Measurements from ENCODE around the gene ABTB1.

Gene ABTB1

DNA sequence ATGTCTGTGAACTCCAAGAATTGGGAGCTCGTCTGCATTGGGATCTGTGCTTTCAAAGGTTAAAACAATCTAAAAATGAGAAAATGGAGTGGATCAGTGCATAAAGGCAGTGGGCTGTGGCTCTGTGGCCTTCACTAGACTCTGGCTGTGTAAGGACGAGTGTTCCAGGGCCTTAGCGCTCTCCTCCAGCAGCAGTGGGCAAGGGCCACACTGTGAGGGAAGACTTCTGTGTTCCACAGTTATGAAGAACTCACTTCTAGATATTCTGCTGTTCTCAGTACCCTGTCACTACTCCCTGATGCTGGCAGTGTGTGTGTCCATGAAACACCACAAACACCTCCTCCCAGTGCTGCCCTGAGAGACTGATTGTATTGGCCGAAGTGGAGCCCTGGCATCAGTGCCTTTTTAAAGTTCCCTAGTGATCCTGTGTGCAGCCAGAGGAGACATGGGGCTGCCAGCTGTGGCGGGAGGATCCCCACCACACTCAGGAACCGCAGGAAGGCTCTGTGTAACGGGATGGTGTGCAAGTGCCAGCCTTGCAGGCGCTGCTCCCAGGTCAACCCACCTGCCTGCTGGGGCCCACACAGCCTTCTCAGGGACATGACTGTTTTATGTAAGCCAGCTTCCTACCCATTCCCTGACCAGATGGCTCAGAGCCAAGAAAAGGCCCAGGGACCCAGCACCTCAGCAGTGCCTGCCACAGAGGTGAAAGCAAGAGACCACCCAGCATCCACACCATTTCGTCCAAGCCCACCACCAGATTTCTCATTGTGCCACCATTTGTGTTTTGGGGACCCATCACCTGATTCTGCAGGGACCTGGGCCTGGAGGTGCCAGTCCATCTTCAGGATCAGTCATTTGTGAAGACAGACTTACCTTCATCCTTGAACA, 40.4 kb downstream of the ABTB1 start:
- Mint-ChIP-seq H3K36me3 (ENCODE audit: insufficient read depth) (no peaks in the 10 kb centered on the region), H3K9me3 (no peaks in the 10 kb centered on the region), H3K27ac (no peak overlapping the region), H3K4me1 (ENCODE audit: low read depth in 2 of 2) (no peaks in the 10 kb centered on the region), H3K4me3 (no peak overlapping the region), H3K27me3 (peaks cover 9 to 44% of the 10 kb centered on the region in 2 donors)
- DNase-seq = no peak
- ATAC-seq (replicated peaks) = no peak

DNA sequence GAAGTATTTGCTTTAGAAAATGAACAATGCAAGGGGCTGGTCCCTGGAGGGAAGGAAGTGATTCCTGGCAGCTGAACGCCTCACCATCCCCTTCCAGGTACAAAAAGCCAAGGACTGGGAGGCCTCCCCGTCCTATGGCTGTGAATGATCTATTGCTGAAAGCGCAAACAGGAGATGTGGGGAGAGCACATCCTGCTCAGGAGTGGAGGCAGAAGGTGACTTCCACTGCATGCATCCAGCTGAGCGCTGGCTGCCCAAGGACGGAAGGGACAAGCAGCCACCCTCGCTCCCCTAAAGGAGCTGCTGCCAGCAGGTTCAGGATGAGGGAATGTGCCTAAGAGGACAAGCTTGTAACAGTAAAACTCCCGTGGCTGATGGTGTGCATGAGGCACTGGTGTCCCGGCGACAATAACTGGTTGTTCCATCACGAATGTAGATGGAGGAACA, 41.4 kb downstream of the ABTB1 start:
- Mint-ChIP-seq H3K27ac (no peak overlapping the region), H3K4me3 (no peak overlapping the region), H3K27me3 (peaks cover 9 to 52% of the 10 kb centered on the region in 2 donors), H3K36me3 (ENCODE audit: insufficient read depth) (no peaks in the 10 kb centered on the region), H3K9me3 (no peaks in the 10 kb centered on the region), H3K4me1 (ENCODE audit: low read depth in 2 of 2) (no peaks in the 10 kb centered on the region)
- ATAC-seq (replicated peaks) = no peak
- DNase-seq = no peak

DNA sequence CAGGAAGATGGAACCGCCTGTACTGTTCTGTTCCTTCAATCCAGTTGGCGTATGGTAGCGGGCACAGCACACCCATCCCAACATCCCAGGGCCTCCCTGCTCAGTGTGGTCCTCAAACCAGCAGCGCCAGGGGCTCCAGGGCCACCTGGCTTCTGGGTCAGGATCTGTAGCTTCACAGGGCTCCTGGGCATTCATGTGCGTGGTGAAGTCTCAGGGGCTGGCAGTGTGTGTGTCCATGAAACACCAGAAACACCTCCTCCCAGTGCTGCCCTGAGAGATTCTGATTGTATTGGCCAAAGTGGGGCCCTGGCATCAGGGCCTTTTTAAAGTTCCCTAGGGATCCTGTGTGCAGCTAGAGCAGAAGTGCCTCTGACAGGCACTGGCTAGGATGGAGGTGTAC, 42.1 kb downstream of the ABTB1 start:
- H3K27ac Mint-ChIP-seq = no peak overlapping the region
- H3K9me3 Mint-ChIP-seq = no peaks in the 10 kb centered on the region
- no peak overlapping the region for H3K4me3 Mint-ChIP-seq
- peaks cover 9 to 52% of the 10 kb centered on the region in 2 donors for H3K27me3 Mint-ChIP-seq
- H3K4me1 Mint-ChIP-seq (ENCODE audit: low read depth in 2 of 2) = no peaks in the 10 kb centered on the region
- no peaks in the 10 kb centered on the region for H3K36me3 Mint-ChIP-seq (ENCODE audit: insufficient read depth)
- no peak for DNase-seq
- ATAC-seq (replicated peaks) = no peak

DNA sequence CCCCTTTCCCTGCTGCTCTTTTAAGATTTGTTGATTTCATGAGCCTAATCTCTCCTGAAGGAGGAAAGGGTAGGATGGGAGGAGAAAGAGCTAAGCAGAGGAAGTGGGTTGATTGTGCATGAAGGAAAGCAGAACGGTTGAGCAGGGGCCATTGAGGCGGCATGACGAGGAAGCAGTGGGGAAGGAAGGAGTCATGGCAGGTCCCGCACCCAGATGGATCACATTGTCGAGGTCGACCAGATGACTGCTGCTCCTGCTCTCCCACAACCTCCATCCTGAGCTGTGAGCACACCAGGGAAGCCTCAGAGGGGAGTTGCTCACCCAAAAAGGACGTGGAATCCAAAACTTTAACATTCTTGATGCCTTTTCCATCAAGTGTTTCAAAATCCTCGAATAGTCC, 42.8 kb downstream of the ABTB1 start:
- no peaks in the 10 kb centered on the region for H3K4me1 Mint-ChIP-seq (ENCODE audit: low read depth in 2 of 2)
- H3K4me3 Mint-ChIP-seq = no peak overlapping the region
- H3K27me3 Mint-ChIP-seq = peaks cover 9 to 52% of the 10 kb centered on the region in 2 donors
- no peaks in the 10 kb centered on the region for H3K36me3 Mint-ChIP-seq (ENCODE audit: insufficient read depth)
- DNase-seq (no peak), ATAC-seq (replicated peaks) (no peak)
- H3K9me3 Mint-ChIP-seq = no peaks in the 10 kb centered on the region
- H3K27ac Mint-ChIP-seq = no peak overlapping the region

DNA sequence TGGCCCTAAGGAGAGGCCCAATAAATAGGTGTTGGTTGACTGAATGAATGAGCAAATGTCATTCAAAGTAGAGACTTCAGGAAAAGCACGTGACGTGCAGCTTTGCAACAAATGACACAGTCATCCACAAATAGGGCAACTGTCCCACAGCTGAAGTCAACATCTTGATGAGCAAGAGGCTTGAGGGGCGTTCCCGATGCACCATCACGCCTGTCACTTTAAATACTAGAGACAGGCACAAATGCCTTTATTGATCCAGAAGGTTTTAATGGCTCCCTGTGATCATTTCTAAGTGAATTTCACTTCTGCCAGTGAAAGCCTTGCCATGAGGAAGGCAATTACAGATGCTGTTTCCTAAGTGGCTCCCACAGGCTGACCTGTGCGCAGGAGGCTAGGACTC, 43.6 kb downstream of the ABTB1 start:
- no peaks in the 10 kb centered on the region for H3K36me3 Mint-ChIP-seq (ENCODE audit: insufficient read depth)
- ATAC-seq (replicated peaks) (no peak), DNase-seq (no peak)
- H3K27ac Mint-ChIP-seq = no peak overlapping the region
- H3K9me3 Mint-ChIP-seq = no peaks in the 10 kb centered on the region
- no peak overlapping the region for H3K4me3 Mint-ChIP-seq
- peaks cover 9 to 52% of the 10 kb centered on the region in 2 donors for H3K27me3 Mint-ChIP-seq
- H3K4me1 Mint-ChIP-seq (ENCODE audit: low read depth in 2 of 2) = no peaks in the 10 kb centered on the region

DNA sequence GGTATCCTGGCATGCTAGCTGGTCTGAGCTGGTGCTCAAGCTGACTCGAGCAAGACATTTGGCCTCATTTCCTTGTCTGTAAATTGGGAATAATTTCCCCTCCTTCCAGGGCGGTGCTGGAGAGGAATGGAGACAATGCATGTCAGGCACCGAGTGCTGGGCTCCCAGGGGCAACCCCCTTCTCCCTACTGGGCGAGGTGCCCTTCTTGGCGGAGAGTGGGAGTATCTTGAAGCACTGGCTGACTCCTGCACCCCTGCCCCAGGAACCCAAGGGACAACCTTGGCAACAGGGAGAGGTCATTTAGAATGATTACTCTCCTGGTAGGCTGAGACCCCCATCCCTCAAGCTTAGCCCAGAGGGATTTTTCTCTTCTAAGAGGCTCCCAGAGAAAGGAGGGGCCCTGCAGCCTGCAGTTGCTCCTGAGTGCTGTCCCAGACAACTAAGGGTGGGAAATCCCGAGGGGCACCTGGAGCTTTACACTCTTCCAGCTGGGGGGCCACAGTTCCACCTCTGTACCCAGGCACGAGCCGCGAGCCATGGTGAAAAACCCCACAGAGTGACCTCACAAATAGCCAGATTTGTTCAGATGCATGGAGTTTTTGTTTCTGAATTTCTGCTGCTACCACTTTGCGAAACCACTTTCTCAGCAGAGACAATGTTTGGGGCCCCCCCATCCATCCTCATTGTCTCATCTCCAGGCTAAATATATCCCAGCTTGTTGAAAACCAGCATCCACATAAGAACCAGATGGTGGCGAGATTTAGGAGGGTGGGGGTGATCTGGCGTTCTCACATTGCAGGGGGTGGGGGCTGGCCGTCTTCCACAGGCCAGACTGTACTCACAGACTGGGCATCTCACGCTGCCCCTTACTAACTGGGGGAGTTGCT, 44.8 kb downstream of the ABTB1 start:
- ATAC-seq (replicated peaks) = no peak
- H3K9me3 Mint-ChIP-seq = no peaks in the 10 kb centered on the region
- no peak for DNase-seq
- H3K4me3 Mint-ChIP-seq = no peak overlapping the region
- no peaks in the 10 kb centered on the region for H3K4me1 Mint-ChIP-seq (ENCODE audit: low read depth in 2 of 2)
- peaks cover 9 to 47% of the 10 kb centered on the region in 2 donors for H3K27me3 Mint-ChIP-seq
- H3K27ac Mint-ChIP-seq = no peak overlapping the region
- no peaks in the 10 kb centered on the region for H3K36me3 Mint-ChIP-seq (ENCODE audit: insufficient read depth)

DNA sequence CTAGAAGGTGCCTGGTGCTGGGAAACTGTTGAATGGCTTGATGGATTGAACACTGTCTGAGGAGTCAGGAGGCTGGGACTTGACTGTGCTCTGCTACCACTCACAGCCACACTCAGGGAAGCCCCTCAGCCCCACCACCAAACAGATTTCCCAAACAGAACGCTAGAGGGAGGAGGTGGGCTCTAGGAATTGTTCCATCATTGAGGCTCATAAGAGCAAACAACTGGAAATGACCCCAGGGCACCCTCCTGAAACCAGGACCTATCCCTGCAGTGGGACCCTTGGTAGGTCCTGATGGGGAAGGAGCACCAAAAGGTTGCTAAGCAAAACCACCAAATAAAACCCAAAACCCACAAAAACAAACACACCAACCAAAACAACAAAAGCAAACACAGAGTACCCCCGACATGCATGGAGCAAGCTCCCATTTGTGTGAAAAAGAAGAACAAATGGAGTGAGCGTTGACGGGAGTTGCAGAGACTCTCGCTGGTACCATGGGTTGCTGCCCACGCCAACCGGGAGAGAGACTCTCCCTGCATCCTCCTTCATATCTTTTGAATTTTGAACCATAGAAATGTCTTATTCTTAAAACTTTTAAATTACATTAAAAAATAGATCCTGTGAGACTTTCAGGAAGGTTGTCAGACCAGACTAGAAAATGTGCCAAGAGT, 45.6 kb downstream of the ABTB1 start:
- no peak overlapping the region for H3K4me3 Mint-ChIP-seq
- no peaks in the 10 kb centered on the region for H3K4me1 Mint-ChIP-seq (ENCODE audit: low read depth in 2 of 2)

DNA sequence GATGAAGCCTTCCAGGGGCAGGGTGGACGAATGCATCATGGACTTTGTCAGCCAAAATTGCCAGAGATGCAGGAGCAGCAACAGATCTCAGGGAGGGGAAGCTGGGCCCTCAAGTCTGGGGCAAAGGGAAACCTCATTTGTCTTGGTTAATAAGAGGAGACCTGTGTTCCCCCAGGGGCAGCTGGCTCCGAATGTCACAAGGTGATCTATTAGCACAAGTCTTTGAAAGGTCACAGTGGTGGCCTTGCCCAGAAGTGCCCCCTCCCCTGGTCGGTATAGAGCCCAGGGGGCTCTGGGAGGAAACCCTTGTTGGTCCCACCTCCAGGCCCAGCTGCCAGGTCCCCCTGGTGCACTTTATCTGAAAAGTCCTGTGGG, 46.2 kb downstream of the ABTB1 start:
- no peaks in the 10 kb centered on the region for H3K9me3 Mint-ChIP-seq
- no peaks in the 10 kb centered on the region for H3K4me1 Mint-ChIP-seq (ENCODE audit: low read depth in 2 of 2)
- H3K27me3 Mint-ChIP-seq = peaks cover 14 to 42% of the 10 kb centered on the region in 2 donors
- DNase-seq (no peak), ATAC-seq (replicated peaks) (no peak)
- no peak overlapping the region for H3K4me3 Mint-ChIP-seq
- no peak overlapping the region for H3K27ac Mint-ChIP-seq
- peaks cover 4% of the 10 kb centered on the region for H3K36me3 Mint-ChIP-seq (ENCODE audit: insufficient read depth)

More for the DNA sequence above, 45.6 kb downstream of the ABTB1 start:
- no peak for ATAC-seq (replicated peaks)
- no peak overlapping the region for H3K27ac Mint-ChIP-seq
- H3K36me3 Mint-ChIP-seq (ENCODE audit: insufficient read depth) = no peaks in the 10 kb centered on the region
- H3K27me3 Mint-ChIP-seq = peaks cover 9 to 45% of the 10 kb centered on the region in 2 donors
- no peak for DNase-seq
- no peaks in the 10 kb centered on the region for H3K9me3 Mint-ChIP-seq

DNA sequence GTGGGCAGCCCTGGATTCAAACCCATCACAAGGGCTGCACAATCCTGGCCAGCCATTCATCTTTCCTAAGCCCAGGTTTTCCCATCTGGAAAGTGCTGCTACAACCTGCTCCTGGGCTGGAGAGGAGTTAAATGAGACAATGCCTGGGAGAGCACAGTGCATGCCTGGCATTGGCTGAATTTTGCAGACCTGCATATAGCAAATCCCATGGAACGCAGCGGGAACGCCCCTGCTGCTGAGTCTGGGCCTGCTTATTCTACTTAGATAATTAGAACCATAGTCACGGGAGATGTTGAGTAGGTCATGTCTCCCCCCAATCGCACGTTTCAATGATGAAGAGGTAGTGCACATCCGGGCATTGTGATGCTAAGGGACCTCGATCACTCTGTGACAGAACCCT, 46.6 kb downstream of the ABTB1 start:
- Mint-ChIP-seq H3K27ac (no peak overlapping the region), H3K27me3 (peaks cover 19 to 37% of the 10 kb centered on the region in 2 donors), H3K4me3 (no peak overlapping the region), H3K4me1 (ENCODE audit: low read depth in 2 of 2) (no peaks in the 10 kb centered on the region), H3K36me3 (ENCODE audit: insufficient read depth) (peaks cover 4% of the 10 kb centered on the region), H3K9me3 (no peaks in the 10 kb centered on the region)
- ATAC-seq (replicated peaks) (no peak), DNase-seq (no peak)

DNA sequence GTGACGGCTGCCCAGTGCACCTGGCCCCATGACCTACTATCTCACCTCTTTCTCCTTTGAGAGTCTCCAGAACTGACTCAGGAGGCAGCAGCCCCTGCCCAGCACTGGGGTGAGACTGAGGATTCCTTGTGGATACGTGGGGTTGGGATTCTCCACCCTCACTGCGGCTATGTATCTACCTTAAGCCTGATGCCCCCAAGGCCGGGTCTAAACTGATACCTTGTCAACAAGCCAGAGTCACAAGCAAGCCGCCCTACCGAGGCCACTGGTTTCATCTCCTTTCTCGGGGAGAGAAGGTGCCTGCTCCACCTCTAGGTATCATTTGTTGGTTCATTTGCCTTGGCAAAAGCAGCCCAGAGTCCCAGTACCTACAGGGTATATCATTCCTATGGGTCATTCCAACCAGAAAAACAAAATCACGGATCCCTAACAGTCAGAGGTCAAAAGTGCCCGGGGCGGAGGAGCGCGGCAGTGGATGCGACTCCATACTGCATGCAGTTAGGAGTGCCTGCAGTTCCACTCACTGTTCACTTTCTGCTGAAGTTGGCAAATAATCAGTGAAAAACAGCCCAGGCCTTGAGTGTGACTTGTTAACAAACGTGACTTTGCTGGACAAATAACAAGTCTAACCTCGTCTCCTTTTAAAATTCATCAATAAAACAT, 47.5 kb downstream of the ABTB1 start:
- Mint-ChIP-seq H3K9me3 (no peaks in the 10 kb centered on the region), H3K4me1 (ENCODE audit: low read depth in 2 of 2) (no peaks in the 10 kb centered on the region), H3K36me3 (ENCODE audit: insufficient read depth) (peaks cover 4% of the 10 kb centered on the region), H3K27me3 (peaks cover 20 to 37% of the 10 kb centered on the region in 2 donors), H3K27ac (no peak overlapping the region), H3K4me3 (no peak overlapping the region)
- ATAC-seq (replicated peaks) (no peak), DNase-seq (no peak)

DNA sequence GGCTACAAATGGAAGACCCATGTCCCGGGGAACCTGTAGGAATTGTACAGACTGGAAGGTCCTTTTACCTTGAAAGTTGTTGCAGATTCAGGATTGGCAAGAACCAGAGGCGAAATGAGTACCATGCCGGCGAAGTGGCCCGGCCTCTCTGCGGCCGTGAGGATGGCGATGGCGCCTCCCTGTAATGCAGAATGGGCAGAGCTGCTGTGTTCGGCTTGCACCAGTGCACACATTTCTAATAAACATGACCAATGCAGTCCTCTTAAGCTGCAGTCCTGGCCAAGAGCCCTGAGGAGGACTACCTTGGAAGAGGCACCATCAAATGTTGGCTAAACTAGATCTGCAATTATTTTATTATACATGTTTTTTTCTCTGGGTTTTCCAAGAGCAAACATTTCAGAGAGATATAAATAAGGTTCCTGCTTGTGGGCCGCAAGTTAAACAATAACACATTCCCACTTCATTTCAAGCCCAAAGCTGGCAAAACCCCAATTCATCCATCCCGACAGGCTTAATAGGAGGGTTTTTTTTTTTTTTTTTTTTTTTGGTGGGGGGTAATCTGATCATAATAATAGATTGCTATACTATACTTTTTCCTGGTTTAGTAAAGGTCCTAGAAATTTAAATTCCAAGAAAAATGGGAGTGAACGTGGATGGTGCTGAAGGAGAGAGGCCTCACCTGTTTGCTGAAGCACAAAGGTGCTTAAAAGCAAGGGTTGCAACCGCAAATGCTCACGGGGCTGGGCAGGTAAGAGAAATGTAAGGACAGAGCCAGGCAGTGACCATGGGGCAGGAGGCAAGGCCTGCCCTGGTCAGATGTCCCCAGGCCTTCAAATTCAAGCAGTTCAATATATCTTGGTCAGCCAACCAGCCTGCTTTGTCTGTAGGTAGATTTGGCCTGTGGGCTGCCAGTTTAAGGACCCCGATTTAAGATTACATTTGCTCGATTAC, 48.5 kb downstream of the ABTB1 start:
- Mint-ChIP-seq H3K27me3 (peaks cover 24 to 36% of the 10 kb centered on the region in 2 donors), H3K9me3 (no peaks in the 10 kb centered on the region), H3K27ac (no peak overlapping the region), H3K4me3 (no peak overlapping the region), H3K4me1 (ENCODE audit: low read depth in 2 of 2) (no peaks in the 10 kb centered on the region), H3K36me3 (ENCODE audit: insufficient read depth) (peaks cover 4% of the 10 kb centered on the region)
- no peak for ATAC-seq (replicated peaks)
- no peak for DNase-seq

DNA sequence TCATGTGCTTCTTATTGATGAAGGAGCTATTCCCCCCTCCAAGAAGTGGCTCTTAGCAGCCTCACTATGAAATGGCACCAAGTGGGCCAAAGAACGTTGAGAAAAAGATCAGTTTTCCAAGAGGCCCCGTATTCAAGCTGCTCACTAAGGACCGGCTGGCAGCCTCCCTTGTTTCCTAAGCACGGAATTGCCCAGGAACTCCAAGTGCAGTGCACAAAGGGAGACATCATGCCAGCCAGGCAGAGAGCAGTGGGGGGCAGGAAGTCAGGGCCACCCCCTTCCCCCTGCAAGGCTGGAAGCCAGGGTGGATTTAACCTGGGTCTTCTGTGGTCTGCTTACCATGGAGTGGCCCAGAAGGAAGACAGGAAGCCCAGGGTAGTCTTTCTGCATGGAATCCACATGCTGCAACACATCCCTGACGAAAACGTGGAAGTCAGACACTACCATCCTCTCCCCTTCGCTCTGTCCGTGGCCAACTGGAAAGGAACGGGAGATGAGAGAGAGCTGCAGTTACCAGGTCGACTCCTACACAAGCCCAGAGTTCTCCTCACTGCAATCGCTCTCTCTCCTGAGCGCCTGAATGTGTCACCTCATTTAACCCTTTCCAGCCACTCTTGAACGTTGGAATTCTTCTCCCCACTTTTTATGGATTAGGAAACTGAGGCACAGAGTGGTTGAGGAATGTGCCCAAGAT, 49.5 kb downstream of the ABTB1 start:
- no peaks in the 10 kb centered on the region for H3K9me3 Mint-ChIP-seq
- peaks cover 4% of the 10 kb centered on the region for H3K36me3 Mint-ChIP-seq (ENCODE audit: insufficient read depth)
- no peak overlapping the region for H3K27ac Mint-ChIP-seq
- no peak overlapping the region for H3K4me3 Mint-ChIP-seq
- no peak for ATAC-seq (replicated peaks)
- DNase-seq = no peak
- H3K27me3 Mint-ChIP-seq = peaks cover 24 to 26% of the 10 kb centered on the region in 2 donors
- H3K4me1 Mint-ChIP-seq (ENCODE audit: low read depth in 2 of 2) = no peaks in the 10 kb centered on the region
